ENCODE results near the gene SYNE2. TPM values are rescaled to one million over a fixed set of nuclear protein-coding genes. Genes with fewer than 3 reads are reported as not detected.

Gene SYNE2
- total RNA-seq, 2 experiments from 2014 or later = 150 to 212 TPM

- intact Hi-C loops (cut with micrococcal nuclease; ENCODE audit: unreplicated experiment) = no loop called here
- no peak overlapping the region for H3K27ac ChIP-seq (ENCODE audit: low read depth, low read length, poor library complexity, severe bottlenecking)
- DNase-seq (ENCODE audit: low spot score) = no peak
- no peaks in the 10 kb centered on the region for H3K9me2 ChIP-seq (ENCODE audit: insufficient read depth, low read length)
- no peaks in the 10 kb centered on the region for H3K36me3 ChIP-seq (ENCODE audit: insufficient read depth, low read length)
- TF ChIP-seq CTCF (conservative IDR thresholded peaks at IDR 0.05; ENCODE audit: low read length) = no peak
- no peak for TF ChIP-seq EZH2phosphoT487 (IDR thresholded peaks at IDR 0.05; ENCODE audit: borderline replicate concordance, low read depth, low read length)
- peaks cover 34% of the 10 kb centered on the region for H3K4me1 ChIP-seq (ENCODE audit: insufficient read depth, low read length, poor library complexity, severe bottlenecking)
- no peak overlapping the region for H3K4me3 ChIP-seq (ENCODE audit: low read depth, low read length, poor library complexity, severe bottlenecking)
- H4K20me1 ChIP-seq (ENCODE audit: insufficient read depth, low read length) = peaks cover 6% of the 10 kb centered on the region; the same call in 1 of the 2 replicates
- no peak overlapping the region for H3K4me2 ChIP-seq (ENCODE audit: low read length)
- BruUV-seq (replicated peaks) = no TSS peak
- CTCF ChIA-PET (ENCODE audit: unreplicated experiment) = interaction anchor here (0.5 kb wide), 1 partner anchor 371 kb away, joined by 3 read pairs; no protein-coding TSS in a partner anchor
- H3K9me3 ChIP-seq (ENCODE audit: low read length) = no peaks in the 10 kb centered on the region
- H2AFZ ChIP-seq (ENCODE audit: low read length) = no peak overlapping the region
- H3K79me2 ChIP-seq (ENCODE audit: insufficient read depth, low read depth, low read length) = peaks cover 71% of the 10 kb centered on the region; the same call in 1 of the 2 replicates
- POLR2A ChIA-PET = interaction anchor here (0.5 to 1.3 kb wide), 4 partner anchors 9 to 372 kb away, joined by 3 to 5 read pairs (median 4); no protein-coding TSS in a partner anchor
Measured at GRCh38 chr14:63893701-63894458, 41.1 kb downstream of the SYNE2 start.

GRCh38 chr14:63895510-63895909, 42.7 kb downstream of the SYNE2 start:
- Histone ChIP-seq H2AFZ (ENCODE audit: low read length) (no peak overlapping the region), H3K27ac (ENCODE audit: low read depth, low read length, poor library complexity, severe bottlenecking) (no peak overlapping the region), H4K20me1 (ENCODE audit: insufficient read depth, low read length) (peaks cover 6% of the 10 kb centered on the region; the same call in 1 of the 2 replicates), H3K4me1 (ENCODE audit: insufficient read depth, low read length, poor library complexity, severe bottlenecking) (peaks cover 23% of the 10 kb centered on the region), H3K79me2 (ENCODE audit: insufficient read depth, low read depth, low read length) (peaks cover 62% of the 10 kb centered on the region; the same call in 1 of the 2 replicates), H3K4me2 (ENCODE audit: low read length) (no peak overlapping the region), H3K9me3 (ENCODE audit: low read length) (no peaks in the 10 kb centered on the region), H3K36me3 (ENCODE audit: insufficient read depth, low read length) (peaks cover 6% of the 10 kb centered on the region; the same call in 1 of the 2 replicates), H3K4me3 (ENCODE audit: low read depth, low read length, poor library complexity, severe bottlenecking) (no peak overlapping the region), H3K9me2 (ENCODE audit: insufficient read depth, low read length) (no peaks in the 10 kb centered on the region)
- no TSS peak for BruUV-seq (replicated peaks)
- TF ChIP-seq CTCF (conservative IDR thresholded peaks at IDR 0.05; ENCODE audit: low read length) = no peak
- DNase-seq (ENCODE audit: low spot score) = no peak
- POLR2A ChIA-PET = interaction anchor here (0.6 kb wide), 1 partner anchor 41 kb away, joined by 3 read pairs; no protein-coding TSS in a partner anchor
- intact Hi-C loops (cut with micrococcal nuclease; ENCODE audit: unreplicated experiment) = no loop called here
- CTCF ChIA-PET (ENCODE audit: unreplicated experiment) = no interaction called here

GRCh38 chr14:63896278-63896720, 43.5 kb downstream of the SYNE2 start:
- Histone ChIP-seq H3K36me3 (ENCODE audit: insufficient read depth, low read length) (peaks cover 6% of the 10 kb centered on the region; the same call in 1 of the 2 replicates), H3K4me3 (ENCODE audit: low read depth, low read length, poor library complexity, severe bottlenecking) (no peak overlapping the region), H3K79me2 (ENCODE audit: insufficient read depth, low read depth, low read length) (peaks cover 61% of the 10 kb centered on the region; the same call in 1 of the 2 replicates), H3K9me2 (ENCODE audit: insufficient read depth, low read length) (no peaks in the 10 kb centered on the region), H2AFZ (ENCODE audit: low read length) (no peak overlapping the region), H4K20me1 (ENCODE audit: insufficient read depth, low read length) (peaks cover 5% of the 10 kb centered on the region; the same call in 1 of the 2 replicates), H3K27ac (ENCODE audit: low read depth, low read length, poor library complexity, severe bottlenecking) (no peak overlapping the region), H3K9me3 (ENCODE audit: low read length) (no peaks in the 10 kb centered on the region), H3K4me1 (ENCODE audit: insufficient read depth, low read length, poor library complexity, severe bottlenecking) (peaks cover 15% of the 10 kb centered on the region), H3K4me2 (ENCODE audit: low read length) (no peak overlapping the region)
- TF ChIP-seq EZH2phosphoT487 (IDR thresholded peaks at IDR 0.05; ENCODE audit: borderline replicate concordance, low read depth, low read length) (no peak), CTCF (conservative IDR thresholded peaks at IDR 0.05; ENCODE audit: low read length) (no peak)
- DNase-seq (ENCODE audit: low spot score) = no peak
- no TSS peak for BruUV-seq (replicated peaks)
- intact Hi-C loops (cut with micrococcal nuclease; ENCODE audit: unreplicated experiment) = no loop called here
- POLR2A ChIA-PET = no interaction called here
- CTCF ChIA-PET (ENCODE audit: unreplicated experiment) = interaction anchor here (0.5 kb wide), 1 partner anchor 12 kb away, joined by 3 read pairs; no protein-coding TSS in a partner anchor
